Subcutaneous adipose tissue (tissue), 4 donors: ENCODE measurements around the gene EFNA1. TPM values are rescaled to one million over a fixed set of nuclear protein-coding genes. Genes with fewer than 3 reads are reported as not detected.

Experiments
- CTCF ChIP-seq: fragments of 450-650 bp; IDR thresholded peaks from one replicate; pipeline ENCODE4 v1.5.1; 2016; ENCODE audit warnings: low read depth, mild to moderate bottlenecking, control low read depth, antibody characterized with exemption, moderate library complexity
- total RNA-seq, 4 donors: library from RNA; depleted of rRNA; stranded (reverse); fragments of >200 nt; gene quantifications; one replicate each; pipeline ENCODE4 v1.1.0, GENCODE V29; 2016

The EFNA1 gene
- total RNA-seq, 4 donors from 2014 or later = 12.4 to 32.6 (median 16.8) TPM

GRCh38 chr1:155108296-155108695 is 19.4 kb upstream of the EFNA1 start:
- no peak for TF ChIP-seq CTCF

GRCh38 chr1:155110381-155110780 is 17.3 kb upstream of the EFNA1 start:
- no peak for TF ChIP-seq CTCF

- no peak for TF ChIP-seq CTCF
These were observed 16.9 kb upstream of the EFNA1 start for GRCh38 chr1:155110826-155111225.

- TF ChIP-seq CTCF = no peak
These were observed 14.2 kb upstream of the EFNA1 start for GRCh38 chr1:155113450-155113980.

GRCh38 chr1:155116113-155116764 is 11.4 kb upstream of the EFNA1 start:
- TF ChIP-seq CTCF = no peak

GRCh38 chr1:155117610-155118009 is 10.1 kb upstream of the EFNA1 start:
- TF ChIP-seq CTCF = no peak

GRCh38 chr1:155120253-155120652 is 7.4 kb upstream of the EFNA1 start:
- TF ChIP-seq CTCF = no peak
